CD14-positive monocyte (primary cell): ENCODE measurements around the gene MMP24. TPM values are rescaled to one million over a fixed set of nuclear protein-coding genes. Genes with fewer than 3 reads are reported as not detected.
"Not testable (repeated sequence)": the region's sequence is repeated elsewhere in the genome, so short reads cannot be mapped to it uniquely, and the experiment has no call there.

Experiments
- DNase-seq, 3 donors: peaks; one replicate each; pipeline ENCODE4 v3.0.0-alpha.2; 2011 to 2022
- H2AFZ ChIP-seq: 2 replicates; pipeline ENCODE4 v1.6.0; 2012; ENCODE audit warnings: mild to moderate bottlenecking, low read depth, low read length, inconsistent platforms; ENCODE audit not compliant: insufficient read depth, poor library complexity, severe bottlenecking
- H3K27ac ChIP-seq, 2 donors: 1 replicate in 1 of 2; 2 replicates in 1 of 2; pipeline ENCODE4 v1.5.1; 2012 to 2013; ENCODE audit warnings: low read length in 2 of 2, control low read depth in 1 of 2, inconsistent platforms in 1 of 2, low read depth in 1 of 2, mild to moderate bottlenecking in 1 of 2
- H3K27me3 ChIP-seq, 2 donors: one replicate each; pipeline versions ENCODE4 v1.6.0 to v1.6.1; 2011 to 2013; ENCODE audit warnings: low read length in 2 of 2; ENCODE audit not compliant: control insufficient read depth in 2 of 2, insufficient read depth in 2 of 2
- H3K36me3 ChIP-seq, 2 donors: replicated peaks in 1 of 2; 1 replicate in 1 of 2; 2 replicates in 1 of 2; pipeline versions ENCODE4 v1.5.1 to v1.6.1; 2012 to 2013; ENCODE audit warnings: low read length in 2 of 2, control low read depth in 1 of 2, inconsistent platforms in 1 of 2, mild to moderate bottlenecking in 1 of 2; ENCODE audit not compliant: insufficient read depth in 2 of 2, control insufficient read depth in 1 of 2
- H3K4me1 ChIP-seq, 2 donors: 1 replicate in 1 of 2; 2 replicates in 1 of 2; pipeline versions ENCODE4 v1.5.1 to v1.6.1; 2012 to 2013; ENCODE audit warnings: low read length in 2 of 2, control low read depth in 1 of 2, inconsistent platforms in 1 of 2, mild to moderate bottlenecking in 1 of 2, moderate library complexity in 1 of 2; ENCODE audit not compliant: insufficient read depth in 2 of 2, control insufficient read depth in 1 of 2
- H3K4me2 ChIP-seq: replicated peaks from 2 replicates; pipeline ENCODE3; 2012; ENCODE audit warnings: low read length, moderate library complexity, mild to moderate bottlenecking; ENCODE audit not compliant: poor library complexity, severe bottlenecking; ENCODE audit errors: extremely low read depth
- H3K4me3 ChIP-seq, 3 experiments: fragments of 200-600 bp in 1 of 3; sonication (generic) in 1 of 3; replicated peaks in 1 of 3; 1 replicate in 2 of 3; 2 replicates in 1 of 3; pipeline ENCODE4 v1.5.1; 2011 to 2013; ENCODE audit warnings: low read length in 3 of 3, mild to moderate bottlenecking in 3 of 3, control low read depth in 2 of 3, low read depth in 2 of 3, inconsistent platforms in 1 of 3, moderate library complexity in 1 of 3
- H3K79me2 ChIP-seq: 2 replicates; pipeline ENCODE4 v1.6.0; 2012; ENCODE audit warnings: mild to moderate bottlenecking, control low read depth, inconsistent platforms, low read length, moderate library complexity; ENCODE audit not compliant: insufficient read depth
- H3K9ac ChIP-seq: 2 replicates; pipeline ENCODE4 v1.6.0; 2017; ENCODE audit warnings: low read length, mild to moderate bottlenecking; ENCODE audit not compliant: insufficient read depth, poor library complexity, severe bottlenecking
- H3K9me3 ChIP-seq, 2 donors: replicated peaks in 1 of 2; 1 replicate in 1 of 2; 2 replicates in 1 of 2; pipeline versions ENCODE4 v1.5.1 to v1.6.1; 2012 to 2013; ENCODE audit warnings: low read length in 2 of 2, control low read depth in 1 of 2; ENCODE audit not compliant: control insufficient read depth in 1 of 2, insufficient read depth in 1 of 2
- H4K20me1 ChIP-seq: 2 replicates; pipeline ENCODE4 v1.6.0; 2012; ENCODE audit warnings: mild to moderate bottlenecking, low read length, control low read depth, moderate library complexity; ENCODE audit not compliant: insufficient read depth
- H3K27ac Mint-ChIP-seq, 7 donors: one replicate each; pipeline ENCODE4 v1.8.0; 2020; ENCODE audit warnings: mild to moderate bottlenecking in 7 of 7, mixed read lengths in 7 of 7, moderate library complexity in 6 of 7, inconsistent platforms in 2 of 7
- H3K27me3 Mint-ChIP-seq, 3 donors: one replicate each; pipeline ENCODE4 v1.8.0; 2021 to 2022; ENCODE audit warnings: low read depth in 3 of 3, mild to moderate bottlenecking in 3 of 3, mixed read lengths in 3 of 3, moderate library complexity in 3 of 3, inconsistent platforms in 1 of 3
- H3K36me3 Mint-ChIP-seq, 2 donors: one replicate each; pipeline ENCODE4 v1.8.0; 2020; ENCODE audit warnings: mixed read lengths in 2 of 2, inconsistent platforms in 1 of 2, mild to moderate bottlenecking in 1 of 2
- H3K4me1 Mint-ChIP-seq: one replicate; pipeline ENCODE4 v1.8.0; 2020; ENCODE audit warnings: mild to moderate bottlenecking, mixed read lengths
- H3K4me3 Mint-ChIP-seq, 2 donors: one replicate each; pipeline ENCODE4 v1.8.0; 2020; ENCODE audit warnings: mild to moderate bottlenecking in 2 of 2, mixed read lengths in 2 of 2, moderate library complexity in 1 of 2
- H3K9me3 Mint-ChIP-seq, 7 donors: one replicate each; pipeline ENCODE4 v1.8.0; 2020 to 2022; ENCODE audit warnings: mixed read lengths in 7 of 7, mild to moderate bottlenecking in 6 of 7, moderate library complexity in 6 of 7, inconsistent platforms in 2 of 7
- CTCF ChIP-seq: fragments of 200-600 bp; IDR thresholded peaks from one replicate; pipeline ENCODE4 v1.8.0; 2022; ENCODE audit warnings: antibody characterized with exemption, mild to moderate bottlenecking
- WGBS: methylation state at CpG from one replicate; pipeline ENCODE4 v1.1.5; 2013; ENCODE audit warnings: missing lambda C conversion rate; ENCODE audit not compliant: insufficient coverage; 5-methylcytosine and 5-hydroxymethylcytosine counted together
- intact Hi-C, 2 donors: fragments of 100-400 bp; cut with micrococcal nuclease; formaldehyde crosslinking; loops; one replicate each; pipeline versions ENCODE4 v1.15.0 to v1.15.1; 2023
- polyA plus RNA-seq, 3 donors: library from polyadenylated mRNA; depleted of rRNA in 1 of 3; unstranded in 2 of 3; stranded (reverse) in 1 of 3; fragments of 300-500 nt in 2 of 3; fragments of >200 nt in 1 of 3; fragmentation: Illumina TruSeq in 2 of 3; gene quantifications; 1 replicate in 2 of 3; 2 replicates in 1 of 3; pipeline ENCODE4 v1.2.3, GENCODE V29; 2012 to 2021

Gene MMP24
- polyA plus RNA-seq, 3 donors, result 0.14 TPM; not detected in 2

DNA sequence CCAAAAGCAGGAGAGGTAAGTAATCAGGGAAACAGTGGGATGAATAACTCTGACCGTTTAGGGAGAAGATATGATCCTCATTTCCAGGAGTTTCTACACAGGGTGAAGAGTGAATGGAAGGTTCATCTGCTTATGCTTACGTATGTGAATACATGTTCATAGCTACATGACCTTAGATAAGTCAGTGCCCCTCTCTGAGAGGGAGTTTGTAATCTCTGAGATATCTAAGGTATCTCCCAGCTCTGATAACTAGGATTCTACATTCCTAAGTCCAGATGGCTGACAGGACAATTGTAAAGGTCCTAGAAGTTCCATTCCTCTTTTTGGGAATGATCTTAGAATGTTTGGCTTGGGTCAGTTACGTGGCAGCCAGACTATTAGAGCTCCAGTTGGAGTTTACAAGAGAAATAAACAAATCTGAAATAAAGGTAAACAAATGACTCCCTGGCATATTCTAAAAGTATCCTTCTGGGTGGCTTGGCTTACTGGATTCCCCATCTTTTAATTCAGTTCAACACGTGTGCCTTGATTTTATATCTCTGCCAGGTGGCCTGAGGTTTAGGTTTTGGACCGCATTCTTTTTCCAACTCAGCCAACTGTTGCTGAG lies 38.8 kb upstream of the MMP24 start:
- Histone ChIP-seq H3K4me3 (no peak overlapping the region), H3K4me2 (no peak overlapping the region), H3K9me3 (no peaks in the 10 kb centered on the region), H4K20me1 (no peaks in the 10 kb centered on the region), H3K27ac (no peak overlapping the region), H3K27me3 (no peaks in the 10 kb centered on the region), H3K79me2 (no peaks in the 10 kb centered on the region), H2AFZ (no peak overlapping the region), H3K36me3 (no peaks in the 10 kb centered on the region), H3K9ac (no peak overlapping the region), H3K4me1 (no peaks in the 10 kb centered on the region)
- intact Hi-C loops, result no loop called here
- Mint-ChIP-seq H3K4me3 (no peak overlapping the region), H3K36me3 (peaks cover 0 to 3% of the 10 kb centered on the region in 2 donors), H3K27ac (no peak overlapping the region), H3K4me1 (no peaks in the 10 kb centered on the region), H3K27me3 (peaks cover 0 to 4% (median 0%) of the 10 kb centered on the region in 3 donors), H3K9me3 (peaks cover 0 to 9% (median 4%) of the 10 kb centered on the region in 7 donors)
- no peak for TF ChIP-seq CTCF
- WGBS, result 100% methylated on average over 1 of the region's 5 CpGs
- no peak for DNase-seq

DNA sequence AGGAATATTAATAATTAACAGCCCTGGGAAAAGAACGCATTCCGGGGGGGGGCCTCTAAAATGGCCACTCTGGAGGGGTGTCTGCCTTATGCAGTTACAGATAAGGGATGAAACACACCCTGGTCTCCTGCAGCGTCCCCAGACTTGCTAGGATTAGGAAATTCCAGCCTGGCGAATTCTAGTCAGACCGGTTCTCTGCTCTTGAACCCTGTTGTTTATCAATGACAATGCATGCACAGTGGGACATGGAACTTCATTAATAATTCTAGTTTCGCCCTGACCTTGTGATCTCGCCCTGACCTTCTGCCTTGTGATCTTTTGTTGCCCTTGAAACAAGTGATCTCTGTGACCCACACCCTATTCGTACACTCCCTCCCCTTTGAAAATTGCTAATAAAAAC lies 37.3 kb upstream of the MMP24 start:
- H3K27me3 Mint-ChIP-seq, H2AFZ ChIP-seq, H3K4me1 ChIP-seq, intact Hi-C loops, H4K20me1 ChIP-seq, H3K27ac ChIP-seq, H3K4me3 ChIP-seq, DNase-seq, H3K36me3 Mint-ChIP-seq, H3K79me2 ChIP-seq, H3K27me3 ChIP-seq, H3K4me1 Mint-ChIP-seq, H3K9ac ChIP-seq, H3K27ac Mint-ChIP-seq, H3K4me3 Mint-ChIP-seq, H3K4me2 ChIP-seq, H3K36me3 ChIP-seq, H3K9me3 ChIP-seq, H3K9me3 Mint-ChIP-seq: not testable (repeated sequence)
- WGBS, result 98% methylated on average over 6 of the region's 8 CpGs
